WTC11 (cell line): ENCODE data around the gene HOXB6. TPM values are rescaled to one million over a fixed set of nuclear protein-coding genes. Genes with fewer than 3 reads are reported as not detected.
A peak's percentile ranks its signal among the peaks of the same experiment; 100 is the strongest.

Experiments
- ATAC-seq: fragments of 200-7000 bp; cut with Tn5 transposase; 2 replicates; pipeline ENCODE4 v1.10.0; 2021; ENCODE audit warnings: mild to moderate bottlenecking, moderate library complexity
- CTCF ChIA-PET: fragments of 300-600 bp; sonication (Branson Sonifier 250); formaldehyde crosslinking; loops from one replicate; lab custom pipeline; 2021; ENCODE audit warnings: antibody characterized with exemption; lab: Charles Lee
- POLR2A ChIA-PET: fragments of 350-600 bp; sonication (Branson Sonifier 250); formaldehyde crosslinking; loops from one replicate; lab custom pipeline; 2021; ENCODE audit warnings: antibody characterized with exemption; lab: Charles Lee
- DNase-seq: peaks from one replicate; pipeline ENCODE4 v3.0.0; 2021; ENCODE audit warnings: low spot score
- H3K27ac Mint-ChIP-seq: 2 replicates; pipeline ENCODE4 v1.8.0; 2021; ENCODE audit warnings: mixed read lengths
- H3K27me3 Mint-ChIP-seq: 2 replicates; pipeline ENCODE4 v1.8.0; 2021; ENCODE audit warnings: low read depth, mild to moderate bottlenecking, moderate library complexity, mixed read lengths
- H3K36me3 Mint-ChIP-seq: 2 replicates; pipeline ENCODE4 v1.8.0; 2021; ENCODE audit warnings: mixed read lengths
- H3K4me1 Mint-ChIP-seq: 2 replicates; pipeline ENCODE4 v1.8.0; 2022; ENCODE audit warnings: mixed read lengths
- H3K4me3 Mint-ChIP-seq: 2 replicates; pipeline ENCODE4 v1.8.0; 2021; ENCODE audit warnings: mild to moderate bottlenecking, moderate library complexity, mixed read lengths
- H3K9me3 Mint-ChIP-seq: 2 replicates; pipeline ENCODE4 v1.8.0; 2021; ENCODE audit warnings: mixed read lengths
- ARID4B ChIP-seq: sonication (generic); formaldehyde crosslinking; IDR thresholded peaks from 2 replicates; pipeline ENCODE4 v1.8.0; 2023; ENCODE audit warnings: missing genetic modification reagents, mild to moderate bottlenecking, borderline replicate concordance
- ATF2 ChIP-seq: sonication (generic); formaldehyde crosslinking; IDR thresholded peaks from 2 replicates; pipeline ENCODE4 v1.8.1; 2022; ENCODE audit warnings: low read depth, missing genetic modification reagents, borderline replicate concordance
- CTCF ChIP-seq: fragments of 200-600 bp; IDR thresholded peaks from 2 replicates; pipeline ENCODE4 v1.8.0; 2022; ENCODE audit warnings: antibody characterized with exemption
- ERG ChIP-seq: fragments of 250-450 bp; sonication (Bioruptor Pico); IDR thresholded peaks from 2 replicates; pipeline ENCODE4 v1.8.0; 2021; ENCODE audit warnings: mild to moderate bottlenecking
- FOXJ3 ChIP-seq: sonication (generic); formaldehyde crosslinking; IDR thresholded peaks from 2 replicates; pipeline ENCODE4 v1.9.0; 2021; ENCODE audit warnings: missing genetic modification reagents, mild to moderate bottlenecking, borderline replicate concordance
- GTF2I ChIP-seq: fragments of 250-450 bp; sonication (Bioruptor Pico); conservative IDR thresholded peaks from 2 replicates; pipeline ENCODE4 v1.4.0; 2021; ENCODE audit warnings: mild to moderate bottlenecking
- JAZF1 ChIP-seq: fragments of 250-450 bp; sonication (Bioruptor Pico); IDR thresholded peaks from 2 replicates; pipeline ENCODE4 v1.9.0; 2021; ENCODE audit warnings: moderate library complexity, mild to moderate bottlenecking, inconsistent platforms
- KAT7 ChIP-seq: sonication (generic); formaldehyde crosslinking; IDR thresholded peaks from 2 replicates; pipeline ENCODE4 v1.8.1; 2023; ENCODE audit warnings: missing genetic modification reagents, mild to moderate bottlenecking, borderline replicate concordance
- NR3C1 ChIP-seq: sonication (generic); formaldehyde crosslinking; conservative IDR thresholded peaks from 2 replicates; pipeline ENCODE4 v1.8.1; 2023; ENCODE audit warnings: low read depth, mild to moderate bottlenecking, missing genetic modification reagents
- SMAD3 ChIP-seq: sonication (generic); formaldehyde crosslinking; IDR thresholded peaks from 2 replicates; pipeline ENCODE4 v1.8.0; 2022; ENCODE audit warnings: missing genetic modification reagents, mild to moderate bottlenecking, borderline replicate concordance
- SMAD4 ChIP-seq: sonication (generic); formaldehyde crosslinking; IDR thresholded peaks from 2 replicates; pipeline ENCODE4 v1.8.0; 2022; ENCODE audit warnings: mild to moderate bottlenecking, missing genetic modification reagents
- ZNF396 ChIP-seq: fragments of 250-450 bp; sonication (Bioruptor Pico); IDR thresholded peaks from 2 replicates; pipeline ENCODE4 v1.8.0; 2021; ENCODE audit warnings: mild to moderate bottlenecking, moderate library complexity, borderline replicate concordance
- total RNA-seq: library from RNA; stranded (reverse); gene quantifications from 3 replicates; pipeline ENCODE4 v1.2.3, GENCODE V29; 2021
- TF ChIP-seq, protein P1 (sequence below): sonication (generic); formaldehyde crosslinking; IDR thresholded peaks from 2 replicates; pipeline ENCODE4 v1.8.1; 2023; ENCODE audit warnings: mild to moderate bottlenecking, missing genetic modification reagents, moderate library complexity
- TF ChIP-seq, protein P2 (sequence below): sonication (generic); formaldehyde crosslinking; IDR thresholded peaks from 2 replicates; pipeline ENCODE4 v1.8.1; 2023; ENCODE audit warnings: mild to moderate bottlenecking, missing genetic modification reagents, borderline replicate concordance

The HOXB6 gene
- total RNA-seq, 1 experiment from 2014 or later = not detected

DNA sequence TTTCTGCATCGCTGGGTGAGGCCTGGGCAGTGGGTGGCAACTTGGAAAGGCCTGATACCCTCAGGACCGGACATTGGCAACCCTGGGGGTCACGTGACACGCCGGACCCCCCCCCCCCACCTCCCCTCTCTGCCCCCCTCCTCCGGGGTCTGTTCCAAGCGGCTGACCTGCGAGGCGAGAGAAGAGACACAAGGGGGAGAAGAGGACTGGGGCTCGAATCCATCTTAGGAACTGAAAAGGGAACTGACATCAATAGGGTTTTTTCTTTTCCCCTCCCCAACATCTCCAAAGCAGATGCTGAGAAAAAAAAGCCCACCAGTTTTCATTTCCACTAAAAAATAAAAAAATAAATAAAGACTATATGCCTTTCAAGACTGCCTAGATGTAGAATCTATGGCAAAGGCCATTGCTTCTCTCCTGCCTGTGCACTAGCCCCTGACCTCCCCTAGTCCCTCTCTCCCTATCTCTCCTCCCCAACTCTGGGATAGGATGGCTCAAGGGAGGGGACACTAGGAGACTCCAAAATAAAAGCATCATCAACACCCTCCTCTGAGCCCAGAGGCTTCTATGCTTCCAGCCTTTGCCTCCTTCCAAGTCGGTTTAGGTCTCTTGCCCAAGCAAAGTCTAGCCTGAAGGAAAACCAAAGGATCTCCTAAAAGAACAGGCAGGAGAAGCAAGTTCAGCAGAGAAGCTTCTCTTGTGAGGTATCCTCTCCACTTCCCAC is 52.2 kb downstream of the HOXB6 start:
- 0 out of 2 replicates have a peak, but pooled peaks have one; percentile 8 for ATAC-seq
- H3K4me3 Mint-ChIP-seq = no peak overlapping the region
- H3K27ac Mint-ChIP-seq = no peak overlapping the region
- POLR2A ChIA-PET = interaction anchor here (0.6 to 0.9 kb wide), 2 partner anchors 26 to 33 kb away, joined by 3 read pairs; no protein-coding TSS in a partner anchor
- no peaks in the 10 kb centered on the region for H3K36me3 Mint-ChIP-seq
- H3K27me3 Mint-ChIP-seq = peaks cover 100% of the 10 kb centered on the region; the same call in 1 of the 2 replicates
- CTCF ChIA-PET = interaction anchor here (0.6 to 2.7 kb wide), 4 partner anchors 24 to 84 kb away, joined by 5 to 11 read pairs (median 8); partner anchors contain the start of gene HOXB5
- TF ChIP-seq, protein P1, sequence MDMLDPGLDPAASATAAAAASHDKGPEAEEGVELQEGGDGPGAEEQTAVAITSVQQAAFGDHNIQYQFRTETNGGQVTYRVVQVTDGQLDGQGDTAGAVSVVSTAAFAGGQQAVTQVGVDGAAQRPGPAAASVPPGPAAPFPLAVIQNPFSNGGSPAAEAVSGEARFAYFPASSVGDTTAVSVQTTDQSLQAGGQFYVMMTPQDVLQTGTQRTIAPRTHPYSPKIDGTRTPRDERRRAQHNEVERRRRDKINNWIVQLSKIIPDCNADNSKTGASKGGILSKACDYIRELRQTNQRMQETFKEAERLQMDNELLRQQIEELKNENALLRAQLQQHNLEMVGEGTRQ (CRISPR knock-in tag) = peak; percentile 59; the same call in 1 of the 2 replicates
- TF ChIP-seq GTF2I (CRISPR knock-in tag) = no peak
- no peak for DNase-seq
- no peaks in the 10 kb centered on the region for H3K9me3 Mint-ChIP-seq
- peaks cover 47% of the 10 kb centered on the region for H3K4me1 Mint-ChIP-seq

- ChIA-PET CTCF (interaction anchor here (0.6 to 2.7 kb wide), 4 partner anchors 25 to 85 kb away, joined by 5 to 11 read pairs (median 8); partner anchors contain the start of gene HOXB5), POLR2A (interaction anchor here (0.6 to 0.9 kb wide), 2 partner anchors 25 to 33 kb away, joined by 3 read pairs; no protein-coding TSS in a partner anchor)
- TF ChIP-seq ERG (CRISPR knock-in tag) = no peak
- TF ChIP-seq ZNF396 (CRISPR knock-in tag) = no peak
- no peak for TF ChIP-seq CTCF
- TF ChIP-seq, protein P1 (CRISPR knock-in tag) = no peak
- no peak for TF ChIP-seq ATF2 (CRISPR knock-in tag)
- no peak for TF ChIP-seq KAT7
- TF ChIP-seq, protein P2, sequence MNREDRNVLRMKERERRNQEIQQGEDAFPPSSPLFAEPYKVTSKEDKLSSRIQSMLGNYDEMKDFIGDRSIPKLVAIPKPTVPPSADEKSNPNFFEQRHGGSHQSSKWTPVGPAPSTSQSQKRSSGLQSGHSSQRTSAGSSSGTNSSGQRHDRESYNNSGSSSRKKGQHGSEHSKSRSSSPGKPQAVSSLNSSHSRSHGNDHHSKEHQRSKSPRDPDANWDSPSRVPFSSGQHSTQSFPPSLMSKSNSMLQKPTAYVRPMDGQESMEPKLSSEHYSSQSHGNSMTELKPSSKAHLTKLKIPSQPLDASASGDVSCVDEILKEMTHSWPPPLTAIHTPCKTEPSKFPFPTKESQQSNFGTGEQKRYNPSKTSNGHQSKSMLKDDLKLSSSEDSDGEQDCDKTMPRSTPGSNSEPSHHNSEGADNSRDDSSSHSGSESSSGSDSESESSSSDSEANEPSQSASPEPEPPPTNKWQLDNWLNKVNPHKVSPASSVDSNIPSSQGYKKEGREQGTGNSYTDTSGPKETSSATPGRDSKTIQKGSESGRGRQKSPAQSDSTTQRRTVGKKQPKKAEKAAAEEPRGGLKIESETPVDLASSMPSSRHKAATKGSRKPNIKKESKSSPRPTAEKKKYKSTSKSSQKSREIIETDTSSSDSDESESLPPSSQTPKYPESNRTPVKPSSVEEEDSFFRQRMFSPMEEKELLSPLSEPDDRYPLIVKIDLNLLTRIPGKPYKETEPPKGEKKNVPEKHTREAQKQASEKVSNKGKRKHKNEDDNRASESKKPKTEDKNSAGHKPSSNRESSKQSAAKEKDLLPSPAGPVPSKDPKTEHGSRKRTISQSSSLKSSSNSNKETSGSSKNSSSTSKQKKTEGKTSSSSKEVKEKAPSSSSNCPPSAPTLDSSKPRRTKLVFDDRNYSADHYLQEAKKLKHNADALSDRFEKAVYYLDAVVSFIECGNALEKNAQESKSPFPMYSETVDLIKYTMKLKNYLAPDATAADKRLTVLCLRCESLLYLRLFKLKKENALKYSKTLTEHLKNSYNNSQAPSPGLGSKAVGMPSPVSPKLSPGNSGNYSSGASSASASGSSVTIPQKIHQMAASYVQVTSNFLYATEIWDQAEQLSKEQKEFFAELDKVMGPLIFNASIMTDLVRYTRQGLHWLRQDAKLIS (CRISPR knock-in tag) = no peak
- no peak for TF ChIP-seq SMAD4
- no peak for TF ChIP-seq SMAD3 (CRISPR knock-in tag)
- no peak for TF ChIP-seq JAZF1 (CRISPR knock-in tag)
- no peak for TF ChIP-seq NR3C1 (CRISPR knock-in tag)
- TF ChIP-seq ARID4B (CRISPR knock-in tag) = no peak
- TF ChIP-seq FOXJ3 (CRISPR knock-in tag) = no peak
- H3K27me3 Mint-ChIP-seq = peaks cover 100% of the 10 kb centered on the region; the same call in 1 of the 2 replicates
- H3K4me1 Mint-ChIP-seq = peaks cover 53% of the 10 kb centered on the region
- H3K36me3 Mint-ChIP-seq = no peaks in the 10 kb centered on the region
- H3K4me3 Mint-ChIP-seq = peak overlapping the region; percentile 39
- no peak overlapping the region for H3K27ac Mint-ChIP-seq
- H3K9me3 Mint-ChIP-seq = no peaks in the 10 kb centered on the region
- ATAC-seq (peak; percentile 4; the same call in 1 of the 2 replicates), DNase-seq (no peak)
Measured at GRCh38 chr17:48551596-48552465, 53.0 kb downstream of the HOXB6 start.
